Astrocyte (in vitro differentiated cells and primary cell): Measurements from ENCODE around the gene HFM1. TPM values are rescaled to one million over a fixed set of nuclear protein-coding genes. Genes with fewer than 3 reads are reported as not detected.

ENCODE experiments used
- DNase-seq: peaks from one replicate; pipeline ENCODE4 v3.0.0-alpha.2; 2010; ENCODE audit warnings: low read depth
- FAIRE-seq: peaks from 2 replicates; lab custom pipeline; 2011; peaks lifted over from hg19 to GRCh38; lab: Jason Lieb, UNC
- H2AFZ ChIP-seq: 2 replicates; pipeline ENCODE4 v1.6.0; 2012; ENCODE audit warnings: low read depth, low read length, inconsistent platforms
- H3K27ac ChIP-seq: 2 replicates; pipeline ENCODE4 v1.5.1; 2011; ENCODE audit warnings: low read depth, low read length, inconsistent platforms
- H3K27me3 ChIP-seq: 2 replicates; pipeline ENCODE4 v1.6.0; 2011; ENCODE audit warnings: low read length, inconsistent platforms; ENCODE audit not compliant: insufficient read depth
- H3K36me3 ChIP-seq: 2 replicates; pipeline ENCODE4 v1.5.1; 2011; ENCODE audit warnings: low read length, inconsistent platforms; ENCODE audit not compliant: insufficient read depth
- H3K4me1 ChIP-seq: 2 replicates; pipeline ENCODE4 v1.5.1; 2011; ENCODE audit warnings: low read length, inconsistent platforms; ENCODE audit not compliant: insufficient read depth
- H3K4me2 ChIP-seq: 2 replicates; pipeline ENCODE4 v1.6.0; 2012; ENCODE audit warnings: low read length, inconsistent platforms
- H3K4me3 ChIP-seq: 2 replicates; pipeline ENCODE4 v1.5.1; 2011; ENCODE audit warnings: low read depth, mild to moderate bottlenecking, low read length, inconsistent platforms; ENCODE audit not compliant: insufficient read depth
- H3K79me2 ChIP-seq: 2 replicates; pipeline ENCODE4 v1.6.0; 2012; ENCODE audit warnings: mild to moderate bottlenecking, low read length, inconsistent platforms; ENCODE audit not compliant: insufficient read depth
- H3K9ac ChIP-seq: 2 replicates; pipeline ENCODE4 v1.6.0; 2012; ENCODE audit warnings: mild to moderate bottlenecking, low read length, inconsistent platforms
- H3K9me3 ChIP-seq: 2 replicates; pipeline ENCODE4 v1.5.1; 2012; ENCODE audit warnings: low read depth, mild to moderate bottlenecking, low read length, inconsistent platforms; ENCODE audit not compliant: insufficient read depth
- H4K20me1 ChIP-seq: 2 replicates; pipeline ENCODE4 v1.6.0; 2012; ENCODE audit warnings: low read length, inconsistent platforms; ENCODE audit not compliant: insufficient read depth
- H3K27ac Mint-ChIP-seq: one replicate; pipeline ENCODE4 v1.8.0; 2021; ENCODE audit warnings: mild to moderate bottlenecking, mixed read lengths; ENCODE audit not compliant: unreplicated experiment
- H3K27me3 Mint-ChIP-seq: one replicate; pipeline ENCODE4 v1.8.0; 2021; ENCODE audit warnings: low read depth, mixed read lengths; ENCODE audit not compliant: unreplicated experiment
- H3K36me3 Mint-ChIP-seq: one replicate; pipeline ENCODE4 v1.8.0; 2021; ENCODE audit warnings: low read depth, mixed read lengths; ENCODE audit not compliant: unreplicated experiment
- H3K4me1 Mint-ChIP-seq: one replicate; pipeline ENCODE4 v1.8.0; 2021; ENCODE audit warnings: low read depth, mixed read lengths; ENCODE audit not compliant: unreplicated experiment
- H3K4me3 Mint-ChIP-seq: one replicate; pipeline ENCODE4 v1.8.0; 2021; ENCODE audit warnings: mild to moderate bottlenecking, moderate library complexity, mixed read lengths; ENCODE audit not compliant: unreplicated experiment
- H3K9me3 Mint-ChIP-seq: one replicate; pipeline ENCODE4 v1.8.0; 2021; ENCODE audit warnings: mild to moderate bottlenecking, mixed read lengths; ENCODE audit not compliant: unreplicated experiment
- CTCF ChIP-seq: IDR thresholded peaks from 2 replicates; pipeline ENCODE4 v1.5.1; 2011; ENCODE audit warnings: low read depth, mild to moderate bottlenecking, inconsistent platforms, low read length, moderate library complexity; ENCODE audit not compliant: insufficient read depth
- EZH2 ChIP-seq: IDR thresholded peaks from 2 replicates; pipeline ENCODE4 v1.6.1; 2012; ENCODE audit warnings: mild to moderate bottlenecking, low read length, inconsistent platforms; ENCODE audit not compliant: insufficient read depth
- total RNA-seq: library from RNA; stranded (reverse); gene quantifications from 2 replicates; pipeline ENCODE4 v1.2.1, GENCODE V29; 2021

Gene HFM1
- total RNA-seq, 1 donor from 2014 or later, result 0.39 TPM

GRCh38 chr1:91349524-91349923 is 55.1 kb downstream of the HFM1 start:
- no peaks in the 10 kb centered on the region for H3K9me3 ChIP-seq
- TF ChIP-seq CTCF, result no peak
- no peak for TF ChIP-seq EZH2
- FAIRE-seq (no peak), DNase-seq (peak; percentile 0)
- no peaks in the 10 kb centered on the region for H3K36me3 ChIP-seq
- Mint-ChIP-seq H3K27ac (no peak overlapping the region), H3K9me3 (peaks cover 5% of the 10 kb centered on the region), H3K4me1 (peaks cover 4% of the 10 kb centered on the region), H3K36me3 (peaks cover 2% of the 10 kb centered on the region), H3K27me3 (no peaks in the 10 kb centered on the region), H3K4me3 (no peak overlapping the region)
- H4K20me1 ChIP-seq, result no peaks in the 10 kb centered on the region
- no peak overlapping the region for H2AFZ ChIP-seq
- no peaks in the 10 kb centered on the region for H3K27me3 ChIP-seq
- no peaks in the 10 kb centered on the region for H3K79me2 ChIP-seq
- no peak overlapping the region for H3K4me2 ChIP-seq
- H3K4me3 ChIP-seq, result no peak overlapping the region
- no peak overlapping the region for H3K9ac ChIP-seq
- no peaks in the 10 kb centered on the region for H3K4me1 ChIP-seq
- H3K27ac ChIP-seq, result no peak overlapping the region

GRCh38 chr1:91346824-91347223 is 57.8 kb downstream of the HFM1 start:
- no peak for DNase-seq
- Histone ChIP-seq H3K4me1 (no peaks in the 10 kb centered on the region), H3K9me3 (no peaks in the 10 kb centered on the region), H3K4me2 (no peak overlapping the region), H2AFZ (no peak overlapping the region), H3K9ac (no peak overlapping the region), H3K4me3 (no peak overlapping the region), H3K27ac (no peak overlapping the region), H3K36me3 (no peaks in the 10 kb centered on the region), H4K20me1 (no peaks in the 10 kb centered on the region), H3K79me2 (no peaks in the 10 kb centered on the region), H3K27me3 (no peaks in the 10 kb centered on the region)
- no peaks in the 10 kb centered on the region for H3K27me3 Mint-ChIP-seq
- no peaks in the 10 kb centered on the region for H3K36me3 Mint-ChIP-seq
- TF ChIP-seq CTCF, result no peak
- TF ChIP-seq EZH2, result no peak
- FAIRE-seq, result no peak
- H3K27ac Mint-ChIP-seq, result no peak overlapping the region
- no peak overlapping the region for H3K4me3 Mint-ChIP-seq
- H3K4me1 Mint-ChIP-seq, result peaks cover 4% of the 10 kb centered on the region
- no peaks in the 10 kb centered on the region for H3K9me3 Mint-ChIP-seq

- Histone ChIP-seq H4K20me1 (no peaks in the 10 kb centered on the region), H3K4me2 (no peak overlapping the region), H3K9ac (no peak overlapping the region), H3K4me3 (no peak overlapping the region), H3K9me3 (no peaks in the 10 kb centered on the region), H3K36me3 (no peaks in the 10 kb centered on the region), H3K79me2 (no peaks in the 10 kb centered on the region), H3K27ac (no peak overlapping the region), H3K27me3 (no peaks in the 10 kb centered on the region), H3K4me1 (no peaks in the 10 kb centered on the region), H2AFZ (no peak overlapping the region)
- DNase-seq, result no peak
- Mint-ChIP-seq H3K4me1 (peaks cover 4% of the 10 kb centered on the region), H3K36me3 (no peaks in the 10 kb centered on the region), H3K27me3 (no peaks in the 10 kb centered on the region), H3K27ac (no peak overlapping the region), H3K9me3 (no peaks in the 10 kb centered on the region), H3K4me3 (no peak overlapping the region)
- FAIRE-seq, result no peak
- no peak for TF ChIP-seq CTCF
- TF ChIP-seq EZH2, result no peak
Observed at GRCh38 chr1:91345395-91346005, 59.1 kb downstream of the HFM1 start.
